Vagina (tissue), 2 donors: ENCODE data around the gene AHI1. TPM values are rescaled to one million over a fixed set of nuclear protein-coding genes. Genes with fewer than 3 reads are reported as not detected.
A peak's percentile ranks its signal among the peaks of the same experiment; 100 is the strongest.

Experiments
- DNase-seq, 2 donors: peaks; one replicate each; pipeline ENCODE4 v3.0.0-alpha.2; 2017; ENCODE audit errors: extremely low spot score in 2 of 2
- H3K27ac ChIP-seq: fragments of 200-600 bp; sonication (generic); one replicate; pipeline ENCODE4 v1.5.1; 2019
- H3K27me3 ChIP-seq: fragments of 200-600 bp; sonication (generic); one replicate; pipeline ENCODE4 v1.5.1; 2019
- H3K36me3 ChIP-seq, 2 donors: fragments of 200-600 bp; sonication (generic); one replicate each; pipeline ENCODE4 v1.5.1; 2017 to 2019
- H3K4me1 ChIP-seq: fragments of 200-600 bp; sonication (generic); one replicate; pipeline ENCODE4 v1.5.1; 2019
- H3K4me3 ChIP-seq, 2 donors: fragments of 200-600 bp; sonication (generic); 1 replicate in 1 of 2; 2 replicates in 1 of 2; pipeline ENCODE4 v1.5.1; 2016 to 2019
- H3K9me3 ChIP-seq: fragments of 200-600 bp; sonication (generic); one replicate; pipeline ENCODE4 v1.5.1; 2019
- POLR2A ChIP-seq, 2 donors: fragments of 450-650 bp; IDR thresholded peaks; one replicate each; pipeline ENCODE4 v1.6.1; 2017; ENCODE audit warnings: antibody characterized with exemption in 2 of 2, mild to moderate bottlenecking in 2 of 2, moderate library complexity in 2 of 2
- POLR2AphosphoS5 ChIP-seq, 2 donors: sonication (generic); formaldehyde crosslinking; IDR thresholded peaks; one replicate each; pipeline ENCODE4 v1.9.0; 2017; ENCODE audit warnings: antibody characterized with exemption in 2 of 2, mild to moderate bottlenecking in 2 of 2, low read depth in 1 of 2; ENCODE audit not compliant: insufficient read depth in 1 of 2
- intact Hi-C: fragments of 100-400 bp; cut with DNase I; formaldehyde crosslinking; loops from one replicate; pipeline ENCODE4 v1.15.1; 2023
- total RNA-seq: library from RNA; depleted of rRNA; stranded (reverse); fragments of >200 nt; gene quantifications from one replicate; pipeline ENCODE4 v1.2.3, GENCODE V29; 2016
- TF ChIP-seq, protein P1 (sequence below), 3 experiments: fragments of 450-650 bp in 2 of 3; fragments of 200-600 bp in 1 of 3; sonication (generic) in 1 of 3; IDR thresholded peaks; one replicate each; pipeline ENCODE4 v1.5.1; 2017 to 2019; ENCODE audit warnings: antibody characterized with exemption in 3 of 3, mild to moderate bottlenecking in 2 of 3, moderate library complexity in 2 of 3

The AHI1 gene
- total RNA-seq, 1 donor from 2014 or later = 28.7 TPM

DNA sequence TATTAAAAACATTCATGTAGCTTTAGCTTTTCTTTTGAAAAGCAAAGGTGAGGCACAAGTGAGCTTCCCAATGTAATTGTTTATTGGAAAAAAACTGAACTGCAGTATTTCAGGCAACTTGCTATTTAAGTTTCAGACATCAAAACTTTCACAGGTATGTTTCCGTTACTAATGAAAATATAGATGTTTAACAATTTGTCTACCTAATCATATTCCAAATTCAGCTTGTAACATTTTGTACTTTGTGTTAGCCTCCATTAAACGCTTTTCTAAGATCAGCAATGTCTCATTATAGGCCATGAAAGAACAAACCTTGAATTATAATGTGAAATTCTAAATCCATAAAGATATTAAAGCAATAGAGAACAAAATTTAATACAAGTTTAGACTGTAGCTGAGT, 69.5 kb downstream of the AHI1 start:
- H3K4me1 ChIP-seq = no peaks in the 10 kb centered on the region
- H3K9me3 ChIP-seq = no peaks in the 10 kb centered on the region
- H3K36me3 ChIP-seq = peaks cover 0 to 15% of the 10 kb centered on the region in 2 donors
- H3K4me3 ChIP-seq = no peak overlapping the region
- no peak for DNase-seq
- TF ChIP-seq POLR2AphosphoS5 (IDR thresholded peaks at IDR 0.05; ENCODE audit: insufficient read depth in 1 of 2, low read depth in 1 of 2) (no peak), POLR2A (IDR thresholded peaks at IDR 0.05) (no peak)
- TF ChIP-seq, protein P1, sequence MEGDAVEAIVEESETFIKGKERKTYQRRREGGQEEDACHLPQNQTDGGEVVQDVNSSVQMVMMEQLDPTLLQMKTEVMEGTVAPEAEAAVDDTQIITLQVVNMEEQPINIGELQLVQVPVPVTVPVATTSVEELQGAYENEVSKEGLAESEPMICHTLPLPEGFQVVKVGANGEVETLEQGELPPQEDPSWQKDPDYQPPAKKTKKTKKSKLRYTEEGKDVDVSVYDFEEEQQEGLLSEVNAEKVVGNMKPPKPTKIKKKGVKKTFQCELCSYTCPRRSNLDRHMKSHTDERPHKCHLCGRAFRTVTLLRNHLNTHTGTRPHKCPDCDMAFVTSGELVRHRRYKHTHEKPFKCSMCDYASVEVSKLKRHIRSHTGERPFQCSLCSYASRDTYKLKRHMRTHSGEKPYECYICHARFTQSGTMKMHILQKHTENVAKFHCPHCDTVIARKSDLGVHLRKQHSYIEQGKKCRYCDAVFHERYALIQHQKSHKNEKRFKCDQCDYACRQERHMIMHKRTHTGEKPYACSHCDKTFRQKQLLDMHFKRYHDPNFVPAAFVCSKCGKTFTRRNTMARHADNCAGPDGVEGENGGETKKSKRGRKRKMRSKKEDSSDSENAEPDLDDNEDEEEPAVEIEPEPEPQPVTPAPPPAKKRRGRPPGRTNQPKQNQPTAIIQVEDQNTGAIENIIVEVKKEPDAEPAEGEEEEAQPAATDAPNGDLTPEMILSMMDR (IDR thresholded peaks at IDR 0.05) = no peak
- intact Hi-C loops = no loop called here
- no peaks in the 10 kb centered on the region for H3K27me3 ChIP-seq
- no peak overlapping the region for H3K27ac ChIP-seq

DNA sequence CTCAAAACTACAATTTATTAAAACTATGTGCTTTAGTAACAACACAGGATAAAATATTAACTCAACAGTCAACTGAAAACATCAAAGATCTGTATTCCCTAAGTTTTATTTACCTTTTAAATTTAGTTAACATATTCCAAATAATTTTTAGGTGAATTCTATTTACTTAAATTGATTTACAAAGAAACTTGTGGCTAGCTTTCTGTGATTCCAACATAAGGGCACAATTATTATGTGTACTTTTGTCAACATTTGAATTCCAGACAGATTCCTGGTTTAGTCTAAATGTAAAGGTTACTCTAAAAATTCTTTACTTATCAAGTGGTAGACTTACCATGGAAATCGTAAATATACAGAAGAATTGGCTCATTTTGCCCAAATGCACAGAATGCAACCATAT, 70.7 kb downstream of the AHI1 start:
- Histone ChIP-seq H3K4me3 (no peak overlapping the region), H3K9me3 (no peaks in the 10 kb centered on the region), H3K27ac (no peak overlapping the region), H3K4me1 (no peaks in the 10 kb centered on the region), H3K36me3 (peaks cover 0 to 4% of the 10 kb centered on the region in 2 donors), H3K27me3 (no peaks in the 10 kb centered on the region)
- no peak for DNase-seq
- TF ChIP-seq POLR2A (IDR thresholded peaks at IDR 0.05) (no peak), POLR2AphosphoS5 (IDR thresholded peaks at IDR 0.05; ENCODE audit: insufficient read depth in 1 of 2, low read depth in 1 of 2) (no peak)
- TF ChIP-seq, protein P1 (IDR thresholded peaks at IDR 0.05) = no peak
- intact Hi-C loops = no loop called here

DNA sequence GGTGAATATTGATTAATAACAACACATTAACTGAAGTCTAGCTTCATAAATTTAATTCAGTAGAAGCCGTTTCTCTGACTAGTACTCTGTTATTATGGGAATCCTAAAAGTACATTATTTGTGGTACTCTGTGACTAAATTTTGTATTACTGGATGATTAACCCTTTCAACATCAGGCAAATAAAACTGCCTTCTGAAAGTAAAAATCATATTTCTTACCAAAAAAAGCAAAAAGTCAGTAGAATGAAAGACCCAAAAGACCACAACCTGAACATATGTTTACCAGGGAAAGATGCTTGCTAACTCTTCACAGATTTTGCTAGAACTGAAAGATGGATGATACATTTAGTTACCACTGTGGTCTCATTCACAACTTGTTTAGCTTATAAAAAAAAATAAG, 73.2 kb downstream of the AHI1 start:
- Histone ChIP-seq H3K27ac (no peak overlapping the region), H3K36me3 (no peaks in the 10 kb centered on the region), H3K27me3 (no peaks in the 10 kb centered on the region), H3K4me1 (no peaks in the 10 kb centered on the region), H3K9me3 (no peaks in the 10 kb centered on the region), H3K4me3 (no peak overlapping the region)
- TF ChIP-seq POLR2AphosphoS5 (IDR thresholded peaks at IDR 0.05; ENCODE audit: insufficient read depth in 1 of 2, low read depth in 1 of 2) (no peak), POLR2A (IDR thresholded peaks at IDR 0.05) (no peak)
- TF ChIP-seq, protein P1 (IDR thresholded peaks at IDR 0.05) = no peak
- intact Hi-C loops = no loop called here
- DNase-seq = no peak

DNA sequence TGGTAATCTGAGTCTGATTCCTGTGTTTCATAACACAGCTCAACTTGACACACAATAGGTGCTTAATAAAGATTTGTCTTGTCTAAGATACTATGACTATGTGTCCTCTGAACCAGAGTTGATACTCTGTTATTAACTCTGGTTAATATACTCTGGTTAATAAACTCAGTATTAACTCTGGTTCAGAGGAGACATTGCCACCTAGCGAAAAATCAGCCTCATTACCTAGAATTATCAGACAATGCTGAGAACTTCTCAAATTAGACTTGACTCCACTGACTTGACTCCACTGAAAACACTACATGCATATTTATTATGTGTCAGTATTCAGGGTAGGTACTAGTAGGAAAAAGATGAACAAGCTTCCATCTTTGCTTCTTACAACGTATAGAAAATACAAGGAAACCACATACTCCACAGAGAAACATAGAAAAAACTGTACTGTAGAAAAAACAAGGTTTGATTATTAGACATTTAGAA, 73.9 kb downstream of the AHI1 start:
- no peak for DNase-seq
- intact Hi-C loops = no loop called here

DNA sequence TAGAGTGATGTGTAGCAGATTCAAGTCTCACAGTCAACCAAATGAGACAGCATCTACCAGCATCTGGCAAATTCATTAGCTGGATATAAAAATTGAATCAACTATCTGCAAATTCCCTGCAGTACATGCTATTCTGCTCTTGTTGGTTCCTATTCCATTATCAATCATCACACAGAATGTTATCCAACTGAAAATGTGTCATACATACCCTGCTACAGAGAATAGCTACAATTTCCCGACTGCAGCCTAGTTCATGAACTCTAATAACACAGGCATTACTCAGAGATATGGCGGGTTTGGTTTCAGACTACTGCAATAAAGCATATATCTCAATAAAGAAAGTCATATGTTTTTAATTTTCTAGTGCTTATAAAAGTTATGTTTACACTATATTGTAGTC, 78.4 kb downstream of the AHI1 start:
- H3K36me3 ChIP-seq = no peaks in the 10 kb centered on the region
- intact Hi-C loops = no loop called here
- H3K27me3 ChIP-seq = no peaks in the 10 kb centered on the region
- H3K27ac ChIP-seq = no peak overlapping the region
- DNase-seq = no peak
- no peak overlapping the region for H3K4me3 ChIP-seq
- H3K9me3 ChIP-seq = no peaks in the 10 kb centered on the region
- H3K4me1 ChIP-seq = no peaks in the 10 kb centered on the region
- TF ChIP-seq POLR2AphosphoS5 (IDR thresholded peaks at IDR 0.05; ENCODE audit: insufficient read depth in 1 of 2, low read depth in 1 of 2) (no peak), POLR2A (IDR thresholded peaks at IDR 0.05) (no peak)
- TF ChIP-seq, protein P1 (IDR thresholded peaks at IDR 0.05) = no peak

More for the DNA sequence above, 73.9 kb downstream of the AHI1 start:
- no peaks in the 10 kb centered on the region for H3K36me3 ChIP-seq
- no peaks in the 10 kb centered on the region for H3K4me1 ChIP-seq
- no peaks in the 10 kb centered on the region for H3K9me3 ChIP-seq
- H3K27ac ChIP-seq = no peak overlapping the region
- no peak overlapping the region for H3K4me3 ChIP-seq
- TF ChIP-seq, protein P1 (IDR thresholded peaks at IDR 0.05) = peak; percentile 24 to 53 (median 52)
- no peak for TF ChIP-seq POLR2AphosphoS5 (IDR thresholded peaks at IDR 0.05; ENCODE audit: insufficient read depth in 1 of 2, low read depth in 1 of 2)
- H3K27me3 ChIP-seq = no peaks in the 10 kb centered on the region
